ENCODE data around the gene HYAL2.
A peak's percentile ranks its signal among the peaks of the same experiment; 100 is the strongest.
"Not testable (repeated sequence)": the region's sequence is repeated elsewhere in the genome, so short reads cannot be mapped to it uniquely, and the experiment has no call there.

HYAL2 gene

DNA sequence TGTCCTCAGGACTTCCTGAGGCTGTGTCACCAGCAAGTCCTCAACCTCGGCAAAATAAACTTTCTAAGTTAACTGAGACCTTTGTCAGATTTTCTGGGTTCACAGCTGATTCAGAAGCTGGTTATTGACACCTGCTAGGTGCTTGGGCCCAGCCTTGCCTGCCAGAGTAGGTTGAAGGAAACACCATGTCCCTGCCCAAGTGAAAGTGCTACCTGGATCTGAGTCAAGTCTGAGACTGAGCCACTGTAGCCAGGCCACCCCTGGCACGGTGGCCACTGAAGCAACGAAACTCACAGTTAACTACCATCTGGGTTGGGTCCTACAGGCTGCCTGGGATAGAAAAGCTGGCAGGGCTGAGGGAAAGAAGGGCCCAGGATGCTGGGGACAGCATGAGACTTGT, 8.2 kb downstream of the HYAL2 start:
- H2AFZ ChIP-seq (ENCODE audit: low read length) = no peak overlapping the region
- H3K4me2 ChIP-seq (ENCODE audit: low read depth, low read length, poor library complexity, severe bottlenecking) = no peak overlapping the region
- peaks cover 3% of the 10 kb centered on the region for H4K20me1 ChIP-seq (ENCODE audit: insufficient read depth, low read length, poor library complexity, severe bottlenecking)
- no peaks in the 10 kb centered on the region for H3K9me3 ChIP-seq (ENCODE audit: insufficient read depth, low read depth, low read length)
- H3K79me2 ChIP-seq (ENCODE audit: insufficient read depth, low read length) = peaks cover 15% of the 10 kb centered on the region; the same call in 1 of the 2 replicates
- H3K9ac ChIP-seq (ENCODE audit: low read depth, low read length, poor library complexity, severe bottlenecking) = no peak overlapping the region
- H3K36me3 ChIP-seq (ENCODE audit: insufficient read depth, low read length) = no peaks in the 10 kb centered on the region
- H3K4me1 ChIP-seq (ENCODE audit: insufficient read depth, low read length, poor library complexity, severe bottlenecking) = peaks cover 27% of the 10 kb centered on the region
- no peak for TF ChIP-seq EZH2phosphoT487 (IDR thresholded peaks at IDR 0.05; ENCODE audit: borderline replicate concordance)
- TF ChIP-seq, protein P1, sequence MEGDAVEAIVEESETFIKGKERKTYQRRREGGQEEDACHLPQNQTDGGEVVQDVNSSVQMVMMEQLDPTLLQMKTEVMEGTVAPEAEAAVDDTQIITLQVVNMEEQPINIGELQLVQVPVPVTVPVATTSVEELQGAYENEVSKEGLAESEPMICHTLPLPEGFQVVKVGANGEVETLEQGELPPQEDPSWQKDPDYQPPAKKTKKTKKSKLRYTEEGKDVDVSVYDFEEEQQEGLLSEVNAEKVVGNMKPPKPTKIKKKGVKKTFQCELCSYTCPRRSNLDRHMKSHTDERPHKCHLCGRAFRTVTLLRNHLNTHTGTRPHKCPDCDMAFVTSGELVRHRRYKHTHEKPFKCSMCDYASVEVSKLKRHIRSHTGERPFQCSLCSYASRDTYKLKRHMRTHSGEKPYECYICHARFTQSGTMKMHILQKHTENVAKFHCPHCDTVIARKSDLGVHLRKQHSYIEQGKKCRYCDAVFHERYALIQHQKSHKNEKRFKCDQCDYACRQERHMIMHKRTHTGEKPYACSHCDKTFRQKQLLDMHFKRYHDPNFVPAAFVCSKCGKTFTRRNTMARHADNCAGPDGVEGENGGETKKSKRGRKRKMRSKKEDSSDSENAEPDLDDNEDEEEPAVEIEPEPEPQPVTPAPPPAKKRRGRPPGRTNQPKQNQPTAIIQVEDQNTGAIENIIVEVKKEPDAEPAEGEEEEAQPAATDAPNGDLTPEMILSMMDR (conservative IDR thresholded peaks at IDR 0.05; ENCODE audit: low read length) = no peak
- H3K27me3 ChIP-seq (ENCODE audit: insufficient read depth, low read length, poor library complexity, severe bottlenecking) = no peaks in the 10 kb centered on the region
- H3K9me2 ChIP-seq (replicated peaks; ENCODE audit: low read depth, low read length) = no peaks in the 10 kb centered on the region
- no peaks in the 10 kb centered on the region for H3F3A ChIP-seq (ENCODE audit: low read depth)
- no peak overlapping the region for H3K4me3 ChIP-seq (ENCODE audit: low read length, poor library complexity, severe bottlenecking)

DNA sequence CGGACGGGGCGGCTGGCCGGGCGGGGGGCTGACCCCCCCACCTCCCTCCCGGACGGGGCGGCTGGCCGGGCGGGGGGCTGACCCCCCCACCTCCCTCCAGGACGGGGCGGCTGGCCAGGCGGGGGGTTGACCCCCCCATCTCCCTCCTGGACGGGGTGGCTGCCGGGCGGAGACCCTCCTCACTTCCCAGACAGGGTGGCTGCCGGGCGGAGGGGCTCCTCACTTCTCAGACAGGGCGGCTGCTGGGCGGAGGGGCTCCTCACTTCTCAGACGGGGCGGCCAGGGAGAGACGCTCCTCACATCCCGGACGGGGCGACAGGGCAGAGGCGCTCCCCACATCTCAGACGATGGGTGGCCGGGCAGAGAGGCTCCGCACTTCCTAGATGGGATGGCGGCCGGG, 10.5 kb downstream of the HYAL2 start:
- not testable (repeated sequence) for H3K4me1 ChIP-seq (ENCODE audit: insufficient read depth, low read length, poor library complexity, severe bottlenecking); H3K27me3 ChIP-seq (ENCODE audit: insufficient read depth, low read length, poor library complexity, severe bottlenecking); H3K9ac ChIP-seq (ENCODE audit: low read depth, low read length, poor library complexity, severe bottlenecking); H4K20me1 ChIP-seq (ENCODE audit: insufficient read depth, low read length, poor library complexity, severe bottlenecking); H3K9me3 ChIP-seq (ENCODE audit: insufficient read depth, low read depth, low read length); H3K4me2 ChIP-seq (ENCODE audit: low read depth, low read length, poor library complexity, severe bottlenecking); H3K4me3 ChIP-seq (ENCODE audit: low read length, poor library complexity, severe bottlenecking); H3K36me3 ChIP-seq (ENCODE audit: insufficient read depth, low read length); H2AFZ ChIP-seq (ENCODE audit: low read length); H3F3A ChIP-seq (ENCODE audit: low read depth); H3K9me2 ChIP-seq (replicated peaks; ENCODE audit: low read depth, low read length); H3K79me2 ChIP-seq (ENCODE audit: insufficient read depth, low read length)

DNA sequence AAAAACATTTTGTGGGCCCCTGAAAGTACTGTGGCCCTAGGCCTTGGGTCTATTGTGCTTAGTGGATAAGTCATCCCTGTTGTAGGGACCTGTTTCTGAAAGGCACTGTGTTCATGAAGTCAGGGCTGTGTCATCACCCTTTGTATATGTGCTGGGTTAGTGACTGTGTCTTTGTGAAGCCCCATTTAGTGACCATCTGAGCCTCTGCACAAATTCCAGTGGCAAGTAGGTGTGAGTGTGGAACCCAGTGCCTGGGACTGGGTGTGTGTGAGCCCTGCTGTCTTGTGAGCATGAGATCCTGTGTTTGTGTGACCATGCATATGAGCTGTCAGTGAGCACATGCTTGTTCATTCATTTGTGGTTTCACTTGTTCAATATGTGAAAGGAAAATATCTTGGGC, 17.9 kb downstream of the HYAL2 start:
- H3K9me3 ChIP-seq (ENCODE audit: insufficient read depth, low read depth, low read length) = no peaks in the 10 kb centered on the region
- H3K4me1 ChIP-seq (ENCODE audit: insufficient read depth, low read length, poor library complexity, severe bottlenecking) = peaks cover 10% of the 10 kb centered on the region
- H3K4me2 ChIP-seq (ENCODE audit: low read depth, low read length, poor library complexity, severe bottlenecking) = no peak overlapping the region
- H3F3A ChIP-seq (ENCODE audit: low read depth) = no peaks in the 10 kb centered on the region
- no peaks in the 10 kb centered on the region for H4K20me1 ChIP-seq (ENCODE audit: insufficient read depth, low read length, poor library complexity, severe bottlenecking)
- H3K79me2 ChIP-seq (ENCODE audit: insufficient read depth, low read length) = no peaks in the 10 kb centered on the region
- no peaks in the 10 kb centered on the region for H3K9me2 ChIP-seq (replicated peaks; ENCODE audit: low read depth, low read length)
- no peak overlapping the region for H3K4me3 ChIP-seq (ENCODE audit: low read length, poor library complexity, severe bottlenecking)
- no peaks in the 10 kb centered on the region for H3K36me3 ChIP-seq (ENCODE audit: insufficient read depth, low read length)
- no peaks in the 10 kb centered on the region for H3K27me3 ChIP-seq (ENCODE audit: insufficient read depth, low read length, poor library complexity, severe bottlenecking)
- H2AFZ ChIP-seq (ENCODE audit: low read length) = no peak overlapping the region
- TF ChIP-seq, protein P1 (conservative IDR thresholded peaks at IDR 0.05; ENCODE audit: low read length) = no peak
- no peak for TF ChIP-seq EZH2phosphoT487 (IDR thresholded peaks at IDR 0.05; ENCODE audit: borderline replicate concordance)
- H3K9ac ChIP-seq (ENCODE audit: low read depth, low read length, poor library complexity, severe bottlenecking) = no peak overlapping the region

DNA sequence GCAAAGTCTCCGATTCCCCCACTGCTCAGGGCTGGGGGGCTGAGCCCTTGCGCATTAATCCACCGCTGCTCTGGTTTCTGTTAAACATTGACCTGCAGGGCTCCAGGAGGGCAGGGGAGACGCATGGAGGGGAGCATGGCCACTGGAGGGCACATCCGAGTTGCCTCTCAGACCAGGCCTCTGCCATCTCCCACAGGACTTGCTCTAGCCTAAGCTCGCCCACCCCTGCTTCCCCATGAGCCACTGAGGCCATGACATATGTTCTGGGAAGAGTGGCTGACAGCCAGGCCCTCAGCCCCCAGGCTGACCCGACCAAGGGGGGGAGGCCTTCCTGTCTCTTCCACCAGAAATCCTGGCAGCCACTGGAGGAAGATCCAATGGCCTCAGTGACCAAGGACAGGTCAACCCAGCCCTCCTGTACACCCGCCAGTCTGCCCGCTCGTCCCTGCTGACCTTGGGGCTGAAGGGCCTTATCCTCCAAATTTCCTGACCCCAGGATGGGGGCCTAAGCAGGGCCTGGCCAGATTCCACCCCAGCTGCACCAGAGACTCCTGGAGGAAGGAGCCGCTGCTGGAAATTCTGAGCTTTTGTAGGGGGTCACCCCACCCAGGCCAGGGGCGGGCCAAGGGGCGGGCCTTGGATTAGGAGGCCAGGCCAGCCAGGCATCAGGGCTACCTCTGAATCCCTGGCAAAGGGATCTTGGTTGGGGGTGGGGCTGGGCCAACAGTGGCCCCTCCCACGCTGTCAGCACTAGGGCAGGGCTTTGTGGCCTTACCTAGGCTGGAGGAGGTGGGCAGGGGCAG, 19.3 kb downstream of the HYAL2 start, which contains the start of gene HYAL1:
HYAL1 (minus strand) TSS at position 562 of the 803 bp plus-strand sequence. CDS start 618 bp downstream, outside the sequence.
- no peaks in the 10 kb centered on the region for H3K9me3 ChIP-seq (ENCODE audit: insufficient read depth, low read depth, low read length)
- TF ChIP-seq, protein P1 (conservative IDR thresholded peaks at IDR 0.05; ENCODE audit: low read length) = peak; percentile 34
- no peak for TF ChIP-seq EZH2phosphoT487 (IDR thresholded peaks at IDR 0.05; ENCODE audit: borderline replicate concordance)
- H3K4me2 ChIP-seq (ENCODE audit: low read depth, low read length, poor library complexity, severe bottlenecking) = no peak within 1 kb of the TSS
- H4K20me1 ChIP-seq (ENCODE audit: insufficient read depth, low read length, poor library complexity, severe bottlenecking) = peaks cover 3% of the 10 kb centered on the region
- H3K79me2 ChIP-seq (ENCODE audit: insufficient read depth, low read length) = peaks cover 4% of the 10 kb centered on the region; the same call in 1 of the 2 replicates
- no peaks in the 10 kb centered on the region for H3K27me3 ChIP-seq (ENCODE audit: insufficient read depth, low read length, poor library complexity, severe bottlenecking)
- no peak within 1 kb of the TSS for H3K4me3 ChIP-seq (ENCODE audit: low read length, poor library complexity, severe bottlenecking)
- H2AFZ ChIP-seq (ENCODE audit: low read length) = no peak within 1 kb of the TSS
- H3K9ac ChIP-seq (ENCODE audit: low read depth, low read length, poor library complexity, severe bottlenecking) = no peak within 1 kb of the TSS
- H3K4me1 ChIP-seq (ENCODE audit: insufficient read depth, low read length, poor library complexity, severe bottlenecking) = peaks cover 11% of the 10 kb centered on the region
- no peaks in the 10 kb centered on the region for H3F3A ChIP-seq (ENCODE audit: low read depth)
- no peaks in the 10 kb centered on the region for H3K9me2 ChIP-seq (replicated peaks; ENCODE audit: low read depth, low read length)
- no peaks in the 10 kb centered on the region for H3K36me3 ChIP-seq (ENCODE audit: insufficient read depth, low read length)
